GM18511 (cell line): ENCODE results near the gene CMSS1.

Experiments used
- ATAC-seq: cut with Tn5 transposase; IDR thresholded peaks from one replicate; pipeline ENCODE4 v1.9.1; 2021; ENCODE audit warnings: mild to moderate bottlenecking, moderate library complexity; ENCODE audit not compliant: unreplicated experiment

The CMSS1 gene

DNA sequence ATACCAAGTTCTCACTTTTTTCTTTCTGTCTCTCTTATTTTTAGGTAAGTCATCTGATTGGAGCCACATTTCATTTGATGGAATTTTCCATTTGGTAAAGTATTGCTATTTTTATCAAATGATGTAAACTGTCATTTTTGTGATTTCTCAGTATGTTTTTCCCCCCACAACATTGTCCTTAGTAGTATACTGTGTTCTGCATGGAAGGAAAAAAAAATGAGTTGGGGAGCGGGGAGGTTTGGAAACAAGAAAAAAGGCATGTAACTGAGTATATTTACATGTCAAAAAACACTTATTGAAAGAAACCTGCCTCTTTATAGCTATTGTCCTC lies 192.4 kb downstream of the CMSS1 start:
- ATAC-seq: no peak

- ATAC-seq: no peak
Observed at GRCh38 chr3:100018806-100019205, 201.1 kb downstream of the CMSS1 start.

- ATAC-seq: no peak
Observed at GRCh38 chr3:100019719-100020118, 202.1 kb downstream of the CMSS1 start.

DNA sequence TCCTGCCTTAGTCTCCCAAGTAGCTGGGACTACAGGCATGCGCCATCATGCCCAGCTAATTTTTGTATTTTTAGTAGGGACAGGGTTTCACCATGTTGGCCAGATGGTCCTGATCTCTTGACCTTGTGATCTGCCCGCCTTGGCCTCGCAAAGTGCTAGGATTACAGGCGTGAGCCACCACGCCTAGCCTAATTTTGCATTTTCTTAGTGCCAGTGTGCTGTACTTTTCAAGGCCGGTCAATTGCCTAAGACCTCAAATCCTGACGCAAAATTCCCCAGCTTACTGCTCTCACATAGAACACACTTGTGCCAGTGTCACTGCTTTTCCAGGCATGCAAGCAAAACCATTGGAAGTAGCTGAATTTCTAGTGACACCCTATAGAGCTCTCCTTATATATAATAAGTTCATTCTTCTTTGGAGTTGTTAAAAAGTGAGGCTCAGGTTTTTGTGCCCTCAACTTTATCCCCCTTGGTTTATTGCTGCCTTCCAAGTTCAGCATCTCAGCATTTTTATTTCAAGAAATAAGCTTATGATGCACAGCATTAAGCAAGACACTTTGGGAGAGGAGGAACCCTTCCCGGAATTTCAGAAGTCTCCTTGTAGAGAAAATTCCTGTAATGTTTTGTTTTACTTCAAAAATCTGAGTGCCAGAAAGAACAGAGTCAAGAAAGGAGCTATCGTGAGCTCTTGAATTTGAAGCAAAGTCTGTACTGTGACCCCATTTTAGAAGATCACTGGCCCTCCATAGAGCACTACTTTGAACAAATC lies 203.4 kb downstream of the CMSS1 start:
- no peak for ATAC-seq

GRCh38 chr3:100022506-100022905 lies 204.8 kb downstream of the CMSS1 start:
- ATAC-seq: no peak

GRCh38 chr3:100023150-100023549 lies 205.5 kb downstream of the CMSS1 start:
- ATAC-seq: no peak

- no peak for ATAC-seq
Observed at GRCh38 chr3:100023595-100023994, 205.9 kb downstream of the CMSS1 start.

DNA sequence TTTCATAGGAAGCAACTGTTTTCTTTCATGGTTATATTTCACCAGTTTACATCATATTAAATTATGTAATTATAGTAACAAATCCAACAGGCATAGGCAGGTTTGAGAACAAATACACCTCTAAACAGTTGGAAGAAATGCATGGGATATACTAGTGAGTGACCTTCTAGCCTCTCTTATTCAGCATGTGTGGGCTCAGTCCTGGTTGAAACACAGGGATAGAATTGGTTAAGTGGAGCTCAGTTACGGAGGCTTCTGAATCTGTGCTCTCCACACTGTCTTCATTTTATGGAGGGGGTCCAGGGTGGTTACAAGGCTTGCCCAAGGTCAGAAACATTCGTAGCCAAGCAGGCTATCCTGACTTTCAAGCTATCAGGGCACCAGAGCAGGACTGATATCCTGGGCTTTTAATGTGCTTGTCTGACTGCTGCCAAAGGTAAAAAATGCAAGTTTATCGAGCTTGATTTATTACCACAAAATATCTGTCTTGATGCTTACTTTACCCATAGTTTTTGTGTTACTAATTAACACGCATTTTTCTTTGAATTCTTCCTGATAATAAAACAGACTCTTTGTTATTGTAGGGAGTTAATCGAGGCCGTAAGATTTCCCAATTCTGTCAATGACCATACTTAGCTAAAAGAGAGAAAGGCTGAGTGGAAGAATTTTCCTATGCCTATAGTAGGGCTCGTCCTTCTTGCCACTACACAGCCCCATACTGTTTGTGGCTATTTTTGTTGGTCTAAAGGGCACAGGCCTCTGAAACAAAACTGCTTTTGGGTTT lies 207.1 kb downstream of the CMSS1 start:
- ATAC-seq: no peak

DNA sequence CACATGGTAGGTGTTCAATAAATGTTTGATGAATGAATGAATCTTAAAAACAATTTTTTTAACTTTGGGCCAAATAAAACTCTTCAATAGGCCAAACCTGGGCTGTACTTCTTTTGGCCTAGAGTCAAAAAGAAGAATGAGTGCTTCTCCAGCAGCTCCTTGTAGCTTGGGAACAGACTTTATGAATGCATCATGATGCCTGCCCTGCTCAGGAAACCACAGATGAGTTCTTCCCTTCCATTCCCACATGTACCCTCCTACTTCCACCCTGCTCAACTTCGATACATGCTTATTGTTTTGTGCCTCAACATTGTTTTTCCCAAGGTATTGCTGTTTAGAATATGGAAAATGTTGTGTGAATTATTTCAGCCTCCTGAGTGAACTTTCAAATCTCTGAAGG lies 209.7 kb downstream of the CMSS1 start:
- ATAC-seq: no peak

DNA sequence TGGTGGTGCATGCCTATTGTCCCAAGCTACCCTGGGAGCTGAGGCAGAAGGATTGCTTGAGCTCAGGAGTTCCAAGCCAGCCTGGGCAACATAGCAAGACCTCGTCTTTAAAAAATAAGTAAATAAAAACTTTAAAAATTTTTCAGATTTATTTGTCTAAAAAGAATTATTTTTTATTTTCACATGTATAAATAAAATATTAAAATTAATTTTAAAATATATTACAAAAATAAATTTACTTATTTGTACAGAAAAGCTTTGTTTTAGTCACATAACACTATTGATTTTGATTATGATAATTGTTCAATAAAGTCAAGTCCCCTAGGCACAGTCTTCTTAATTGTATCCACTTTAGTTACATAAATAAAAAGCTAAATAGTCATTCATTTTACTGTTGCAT lies 211.4 kb downstream of the CMSS1 start:
- no peak for ATAC-seq

DNA sequence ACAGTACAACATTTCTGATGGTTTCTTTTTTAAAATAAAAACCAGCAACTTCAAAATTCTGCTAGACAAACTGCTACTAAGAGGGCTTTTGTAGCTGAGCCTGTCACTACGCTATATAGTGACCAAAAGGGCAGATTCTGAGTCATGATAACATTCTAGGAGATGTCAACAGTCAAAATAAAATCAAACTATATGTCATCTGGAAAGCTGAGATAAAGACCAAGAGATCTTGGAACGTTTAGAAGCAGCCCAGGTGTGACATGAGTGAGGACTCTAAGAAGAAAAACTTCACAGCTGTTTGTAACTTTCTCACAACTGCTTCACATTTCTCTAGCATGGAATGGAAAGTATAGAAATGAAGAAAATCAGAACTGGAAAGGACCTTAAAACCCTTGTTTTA lies 212.0 kb downstream of the CMSS1 start:
- ATAC-seq: no peak

- ATAC-seq: no peak
Observed at GRCh38 chr3:100030346-100030745, 212.7 kb downstream of the CMSS1 start.

- no peak for ATAC-seq
Observed at GRCh38 chr3:100030914-100031425, 213.3 kb downstream of the CMSS1 start.

GRCh38 chr3:100032243-100032642 lies 214.6 kb downstream of the CMSS1 start:
- ATAC-seq: no peak

DNA sequence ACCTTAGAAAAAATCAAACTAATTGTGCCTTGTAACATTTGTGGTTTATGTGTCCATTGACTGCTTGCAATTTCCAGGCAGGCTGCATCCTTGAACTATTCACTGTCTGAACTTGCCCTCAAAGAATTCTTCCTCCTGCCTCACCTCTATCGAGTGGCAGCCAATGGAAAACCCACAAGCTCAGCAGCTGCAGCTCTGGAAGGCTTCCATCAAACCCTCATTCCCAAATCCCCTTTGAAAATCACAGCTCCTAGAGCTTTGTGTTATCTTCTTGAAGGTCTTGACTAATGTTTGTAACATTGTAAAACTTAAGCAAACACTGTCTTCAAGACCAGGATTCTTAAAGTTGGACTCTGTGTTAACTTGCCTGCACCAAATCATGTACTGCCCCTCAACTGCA lies 215.5 kb downstream of the CMSS1 start:
- no peak for ATAC-seq

GRCh38 chr3:100033903-100034471 lies 216.3 kb downstream of the CMSS1 start:
- no peak for ATAC-seq

- ATAC-seq: no peak
Observed at GRCh38 chr3:100039075-100039474, 221.4 kb downstream of the CMSS1 start.

GRCh38 chr3:100040451-100041225 lies 223.0 kb downstream of the CMSS1 start:
- no peak for ATAC-seq

- no peak for ATAC-seq
Observed at GRCh38 chr3:100041328-100041749, 223.7 kb downstream of the CMSS1 start.

- ATAC-seq: no peak
Observed at GRCh38 chr3:100042166-100042981, 224.7 kb downstream of the CMSS1 start.
